HCT116 (cell line): ENCODE data around the gene SPRYD7. TPM values are rescaled to one million over a fixed set of nuclear protein-coding genes. Genes with fewer than 3 reads are reported as not detected.

Source experiments
- ATAC-seq: fragments of 200-7000 bp; cut with Tn5 transposase; 2 replicates; pipeline ENCODE4 v1.9.1; 2020; ENCODE audit warnings: mild to moderate bottlenecking, moderate library complexity
- BruUV-seq: library from RNA; stranded (reverse); fragments of 400-500 nt; replicated peaks from 2 replicates; lab custom pipeline; 2021; lab: Mats Ljungman, UMichigan
- CTCF ChIA-PET: fragments of 300-600 bp; sonication (Branson Sonifier 250); formaldehyde crosslinking; loops from one replicate; lab custom pipeline; 2021; ENCODE audit warnings: antibody characterized with exemption; lab: Charles Lee
- POLR2A ChIA-PET: fragments of 300-600, 350-600 bp; sonication (Branson Sonifier 250); formaldehyde crosslinking; loops from one replicate; lab custom pipeline; 2021; ENCODE audit warnings: antibody characterized with exemption; lab: Charles Lee
- RAD21 ChIA-PET, 2 experiments: fragments of 300-600 bp; sonication (Branson Sonifier 250); formaldehyde crosslinking; loops; one replicate each; lab custom pipeline; 2023; ENCODE audit warnings: low total read pairs in 2 of 2; ENCODE audit not compliant: uncharacterized antibody in 2 of 2, unreplicated experiment in 2 of 2, low non-redundant PET in 1 of 2; lab: Charles Lee
- DNase-seq: peaks from one replicate; pipeline ENCODE4 v3.0.0-alpha.2; 2010; ENCODE audit warnings: low read depth, low spot score
- H2AFZ ChIP-seq: fragments of 200-600 bp; shearing (Covaris generic), sonication (generic); 2 replicates; pipeline ENCODE4 v1.6.1; 2017; ENCODE audit warnings: low read depth, mixed run types, mixed read lengths, antibody characterized with exemption, low read length; ENCODE audit not compliant: poor library complexity, severe bottlenecking
- H3K27ac ChIP-seq: 2 replicates; pipeline ENCODE4 v1.5.1; 2012; ENCODE audit warnings: low read depth, low read length
- H3K27me3 ChIP-seq: fragments of 200-600 bp; sonication (generic); 2 replicates; pipeline ENCODE4 v1.6.1; 2016; ENCODE audit warnings: mixed run types, low read length, mixed read lengths; ENCODE audit not compliant: insufficient read depth
- H3K36me3 ChIP-seq, 2 experiments: fragments of 200-500 bp in 1 of 2; fragments of 200-600 bp in 1 of 2; sonication (Bioruptor generic) in 1 of 2; sonication (generic) in 1 of 2; 2 replicates each; pipeline versions ENCODE4 v1.5.1 to v1.6.1; 2014 to 2016; ENCODE audit warnings: low read length in 2 of 2, inconsistent platforms in 1 of 2, mixed read lengths in 1 of 2, mixed run types in 1 of 2; ENCODE audit not compliant: insufficient read depth in 2 of 2, control insufficient read depth in 1 of 2
- H3K4me1 ChIP-seq, 2 experiments: fragments of 200-600 bp in 1 of 2; sonication (generic) in 1 of 2; 2 replicates each; pipeline versions ENCODE4 v1.5.1 to v1.6.1; 2012 to 2017; ENCODE audit warnings: low read length in 2 of 2, inconsistent platforms in 1 of 2, mild to moderate bottlenecking in 1 of 2, mixed read lengths in 1 of 2, mixed run types in 1 of 2, moderate library complexity in 1 of 2; ENCODE audit not compliant: insufficient read depth in 2 of 2, control insufficient read depth in 1 of 2
- H3K4me2 ChIP-seq: fragments of 200-600 bp; sonication (generic); 2 replicates; pipeline ENCODE4 v1.6.1; 2017; ENCODE audit warnings: mixed run types, low read length, mixed read lengths
- H3K4me3 ChIP-seq, 2 experiments: fragments of 200-600 bp in 1 of 2; sonication (generic) in 1 of 2; replicated peaks in 1 of 2; 2 replicates each; pipeline ENCODE4 v1.5.1; 2011 to 2016; ENCODE audit warnings: low read length in 2 of 2, control low read depth in 1 of 2, low read depth in 1 of 2, mild to moderate bottlenecking in 1 of 2, mixed read lengths in 1 of 2, mixed run types in 1 of 2
- H3K79me2 ChIP-seq: fragments of 200-600 bp; sonication (generic); 2 replicates; pipeline ENCODE4 v1.6.1; 2017; ENCODE audit warnings: mild to moderate bottlenecking, mixed run types, low read length, moderate library complexity, mixed read lengths; ENCODE audit not compliant: insufficient read depth
- H3K9ac ChIP-seq: fragments of 200-600 bp; sonication (generic); 2 replicates; pipeline ENCODE4 v1.6.1; 2016; ENCODE audit warnings: low read length, mixed read lengths
- H3K9me2 ChIP-seq: fragments of 200-600 bp; sonication (generic), shearing (Covaris generic); 2 replicates; pipeline ENCODE4 v1.6.1; 2017; ENCODE audit warnings: mixed run types, mild to moderate bottlenecking, moderate library complexity; ENCODE audit not compliant: insufficient read depth
- H3K9me3 ChIP-seq, 2 experiments: fragments of 200-500 bp in 1 of 2; fragments of 200-600 bp in 1 of 2; sonication (Bioruptor generic) in 1 of 2; sonication (generic) in 1 of 2; 2 replicates each; pipeline ENCODE4 v1.6.1; 2014 to 2017; ENCODE audit warnings: low read length in 2 of 2, mixed read lengths in 2 of 2, inconsistent platforms in 1 of 2, low read depth in 1 of 2, mild to moderate bottlenecking in 1 of 2, mixed run types in 1 of 2, moderate library complexity in 1 of 2; ENCODE audit not compliant: control insufficient read depth in 1 of 2, insufficient read depth in 1 of 2
- H4K20me1 ChIP-seq: fragments of 200-600 bp; sonication (generic), shearing (Covaris generic); 2 replicates; pipeline ENCODE4 v1.6.1; 2017; ENCODE audit warnings: mixed run types, mild to moderate bottlenecking, moderate library complexity; ENCODE audit not compliant: insufficient read depth
- CBX3 ChIP-seq: IDR thresholded peaks from 2 replicates; pipeline ENCODE4 v1.6.1; 2012; ENCODE audit warnings: low read depth
- CTCF ChIP-seq, 3 experiments: fragments of 200-600 bp in 1 of 3; sonication (generic) in 1 of 3; IDR thresholded peaks in 2 of 3; conservative IDR thresholded peaks in 1 of 3; 2 replicates each; pipeline ENCODE4 v1.5.1; 2012 to 2017; ENCODE audit warnings: low read depth in 2 of 3, low read length in 2 of 3, antibody characterized with exemption in 1 of 3, borderline replicate concordance in 1 of 3, control low read depth in 1 of 3, mild to moderate bottlenecking in 1 of 3, mixed read lengths in 1 of 3, mixed run types in 1 of 3, moderate library complexity in 1 of 3; ENCODE audit not compliant: insufficient read depth in 1 of 3
- EGR1 ChIP-seq: IDR thresholded peaks from 2 replicates; pipeline ENCODE4 v1.6.1; 2012; ENCODE audit warnings: low read depth
- ELF1 ChIP-seq: IDR thresholded peaks from 2 replicates; pipeline ENCODE4 v1.6.1; 2012; ENCODE audit warnings: low read depth, borderline replicate concordance
- EZH2phosphoT487 ChIP-seq: fragments of 200-600 bp; IDR thresholded peaks from 2 replicates; pipeline ENCODE4 v1.6.1; 2018; ENCODE audit warnings: antibody characterized with exemption, borderline replicate concordance
- FOSL1 ChIP-seq: IDR thresholded peaks from 2 replicates; pipeline ENCODE4 v1.6.1; 2012; ENCODE audit warnings: low read depth
- JUND ChIP-seq: IDR thresholded peaks from 2 replicates; pipeline ENCODE4 v1.6.1; 2012
- MAX ChIP-seq: IDR thresholded peaks from 2 replicates; pipeline ENCODE4 v1.6.1; 2012
- POLR2A ChIP-seq: IDR thresholded peaks from 2 replicates; pipeline ENCODE4 v1.7.0; 2011; ENCODE audit warnings: borderline replicate concordance; ENCODE audit not compliant: insufficient read depth, insufficient read length; ENCODE audit errors: extremely low read depth
- SP1 ChIP-seq: IDR thresholded peaks from 2 replicates; pipeline ENCODE4 v1.6.1; 2012; ENCODE audit warnings: low read depth
- YY1 ChIP-seq: IDR thresholded peaks from 2 replicates; pipeline ENCODE4 v1.6.1; 2011; ENCODE audit warnings: low read length, low read depth, moderate library complexity, mild to moderate bottlenecking; ENCODE audit not compliant: insufficient replicate concordance; ENCODE audit errors: extremely low read depth
- ZBTB33 ChIP-seq: IDR thresholded peaks from 2 replicates; pipeline ENCODE4 v1.6.1; 2011; ENCODE audit warnings: mild to moderate bottlenecking, low read length, moderate library complexity; ENCODE audit not compliant: insufficient replicate concordance; ENCODE audit errors: extremely low read depth
- ZFX ChIP-seq: fragments of 450-650 bp; IDR thresholded peaks from 2 replicates; pipeline ENCODE4 v1.6.1; 2017
- intact Hi-C: fragments of 100-400 bp; cut with micrococcal nuclease; formaldehyde crosslinking; loops from 2 replicates; pipeline ENCODE4 v1.10.0; 2022
- total RNA-seq: library from RNA; stranded (reverse); gene quantifications from one replicate; pipeline ENCODE4 v1.2.1, GENCODE V29; 2021; ENCODE audit not compliant: unreplicated experiment

SPRYD7 gene
- total RNA-seq, 1 experiment from 2014 or later: 11.3 TPM

- no peaks in the 10 kb centered on the region for H3K27me3 ChIP-seq
- no peaks in the 10 kb centered on the region for H4K20me1 ChIP-seq
- H3K9me3 ChIP-seq: no peaks in the 10 kb centered on the region
- BruUV-seq: no TSS peak
- no peak for ATAC-seq
- TF ChIP-seq EGR1 (no peak), SP1 (no peak), POLR2A (no peak), YY1 (no peak), JUND (no peak), ELF1 (no peak), CTCF (IDR thresholded peaks at IDR 0.05 in 2 of 3, conservative IDR thresholded peaks at IDR 0.05 in 1 of 3; ENCODE audit: borderline replicate concordance in 1 of 3, insufficient read depth in 1 of 3, low read depth in 2 of 3, low read length in 2 of 3) (no peak), ZFX (no peak), CBX3 (no peak), EZH2phosphoT487 (no peak), ZBTB33 (no peak), FOSL1 (no peak), MAX (no peak)
- TF ChIP-seq, all 23 proteins: peak for 0
- Histone ChIP-seq H2AFZ (no peak overlapping the region), H3K4me1 (no peaks in the 10 kb centered on the region), H3K4me3 (no peak overlapping the region), H3K9me2 (no peaks in the 10 kb centered on the region), H3K36me3 (no peaks in the 10 kb centered on the region), H3K4me2 (no peak overlapping the region), H3K9ac (no peak overlapping the region), H3K79me2 (no peaks in the 10 kb centered on the region), H3K27ac (no peak overlapping the region)
- DNase-seq: no peak
- CTCF ChIA-PET: interaction anchor here (1.4 kb wide), 1 partner anchor 9 kb away, joined by 5 read pairs; no protein-coding TSS in a partner anchor
- RAD21 ChIA-PET: no interaction called here
- POLR2A ChIA-PET: no interaction called here
- intact Hi-C loops: no loop called here
Observed at GRCh38 chr13:49967456-49967855, 31.3 kb upstream of the SPRYD7 start.
